Measurements from ENCODE around the gene TOR2A.
A peak's percentile ranks its signal among the peaks of the same experiment; 100 is the strongest.

The TOR2A gene

GRCh38 chr9:127749090-127749787 lies 14.1 kb upstream of the TOR2A start:
- no peak for DNase-seq (ENCODE audit: low read depth, low spot score)
- H3K4me3 ChIP-seq (ENCODE audit: low read length), result no peak overlapping the region

GRCh38 chr9:127746959-127747569 lies 12.0 kb upstream of the TOR2A start:
- 0 out of 2 replicates have a peak overlapping the region, but pooled peaks have one; percentile 5 for H3K4me3 ChIP-seq (ENCODE audit: low read length)
- peak; percentile 79 for DNase-seq (ENCODE audit: low read depth, low spot score)

- DNase-seq (ENCODE audit: low read depth, low spot score), result no peak
- H3K4me3 ChIP-seq (ENCODE audit: low read length), result no peak overlapping the region
These were observed 9.5 kb upstream of the TOR2A start for GRCh38 chr9:127744398-127745110.

GRCh38 chr9:127742435-127743088 lies 7.5 kb upstream of the TOR2A start:
- no peak overlapping the region for H3K4me3 ChIP-seq (ENCODE audit: low read length)
- DNase-seq (ENCODE audit: low read depth, low spot score), result no peak

GRCh38 chr9:127741831-127742434 lies 6.8 kb upstream of the TOR2A start:
- no peak for DNase-seq (ENCODE audit: low read depth, low spot score)
- no peak overlapping the region for H3K4me3 ChIP-seq (ENCODE audit: low read length)

- no peak overlapping the region for H3K4me3 ChIP-seq (ENCODE audit: low read length)
- DNase-seq (ENCODE audit: low read depth, low spot score), result no peak
These were observed 4.7 kb upstream of the TOR2A start for GRCh38 chr9:127739614-127740330.

- H3K4me3 ChIP-seq (ENCODE audit: low read length), result no peak overlapping the region
- DNase-seq (ENCODE audit: low read depth, low spot score), result no peak
These were observed 3.6 kb upstream of the TOR2A start for GRCh38 chr9:127738666-127739065.

GRCh38 chr9:127735530-127736185 lies 564 bp upstream of the TOR2A start:
- H3K4me3 ChIP-seq (ENCODE audit: low read length), result peak overlapping the region; percentile 41
- DNase-seq (ENCODE audit: low read depth, low spot score), result no peak

GRCh38 chr9:127734247-127734746 lies 797 bp downstream of the TOR2A start:
- peak overlapping the region; percentile 70 for H3K4me3 ChIP-seq (ENCODE audit: low read length)
- DNase-seq (ENCODE audit: low read depth, low spot score), result no peak

- H3K4me3 ChIP-seq (ENCODE audit: low read length), result no peak overlapping the region
- no peak for DNase-seq (ENCODE audit: low read depth, low spot score)
These were observed 1.5 kb downstream of the TOR2A start for GRCh38 chr9:127733614-127734013.

GRCh38 chr9:127732444-127732843 lies 2.6 kb downstream of the TOR2A start:
- DNase-seq (ENCODE audit: low read depth, low spot score), result no peak
- no peak overlapping the region for H3K4me3 ChIP-seq (ENCODE audit: low read length)

- no peak overlapping the region for H3K4me3 ChIP-seq (ENCODE audit: low read length)
- no peak for DNase-seq (ENCODE audit: low read depth, low spot score)
These were observed 3.2 kb downstream of the TOR2A start for GRCh38 chr9:127731938-127732337.

- DNase-seq (ENCODE audit: low read depth, low spot score), result no peak
- H3K4me3 ChIP-seq (ENCODE audit: low read length), result no peak overlapping the region
These were observed 4.2 kb downstream of the TOR2A start for GRCh38 chr9:127730799-127731410.

GRCh38 chr9:127730262-127730661 lies 4.8 kb downstream of the TOR2A start:
- H3K4me3 ChIP-seq (ENCODE audit: low read length), result no peak overlapping the region
- DNase-seq (ENCODE audit: low read depth, low spot score), result no peak

- H3K4me3 ChIP-seq (ENCODE audit: low read length), result no peak overlapping the region
- no peak for DNase-seq (ENCODE audit: low read depth, low spot score)
These were observed 5.4 kb downstream of the TOR2A start for GRCh38 chr9:127729522-127730256.

- H3K4me3 ChIP-seq (ENCODE audit: low read length), result no peak overlapping the region
- DNase-seq (ENCODE audit: low read depth, low spot score), result no peak
These were observed 6.3 kb downstream of the TOR2A start for GRCh38 chr9:127728808-127729207.

GRCh38 chr9:127726871-127727270 lies 8.2 kb downstream of the TOR2A start:
- DNase-seq (ENCODE audit: low read depth, low spot score), result no peak
- no peak overlapping the region for H3K4me3 ChIP-seq (ENCODE audit: low read length)

Measured in Jurkat, Clone E6-1 (cell line).